Left ventricle myocardium superior (tissue), 1 donor: Measurements from ENCODE around the gene DAPK3. TPM values are rescaled to one million over a fixed set of nuclear protein-coding genes. Genes with fewer than 3 reads are reported as not detected.
"Not testable (repeated sequence)": the region's sequence is repeated elsewhere in the genome, so short reads cannot be mapped to it uniquely, and the experiment has no call there.

Experiments
- ATAC-seq: fragments of 200-7000 bp; cut with Tn5 transposase; one replicate; pipeline ENCODE4 v1.9.1; 2020; ENCODE audit warnings: mild to moderate bottlenecking, moderate library complexity
- DNase-seq: peaks from one replicate; pipeline ENCODE4 v3.0.0-alpha.2; 2020
- intact Hi-C: fragments of 100-400 bp; cut with micrococcal nuclease; formaldehyde crosslinking; loops from one replicate; pipeline ENCODE4 v1.11.0; 2022
- total RNA-seq: library from RNA; stranded (reverse); fragmentation: NEBNext Ultra II Directional; extraction: Animal tissue kit (Norgen Biotek cat#: 25700); gene quantifications from one replicate; pipeline ENCODE4 v1.2.1, GENCODE V29; 2021
- donor health status: DM: no; HTN: yes; CAD: no; lungs with severe emphysema.

Gene DAPK3
- total RNA-seq, 1 donor from 2014 or later, result 68.5 TPM

- intact Hi-C loops, result no loop called here
- no peak for ATAC-seq
- no peak for DNase-seq
These were observed 9.7 kb upstream of the DAPK3 start for GRCh38 chr19:3980353-3981251.

GRCh38 chr19:3979674-3980352 is 8.9 kb upstream of the DAPK3 start:
- no peak for DNase-seq
- ATAC-seq, result no peak
- intact Hi-C loops, result no loop called here

- intact Hi-C loops, result no loop called here
- ATAC-seq (no peak), DNase-seq (no peak)
These were observed 8.4 kb upstream of the DAPK3 start for GRCh38 chr19:3979289-3979673.

GRCh38 chr19:3978145-3978544 is 7.2 kb upstream of the DAPK3 start:
- intact Hi-C loops, result no loop called here
- DNase-seq, result no peak
- ATAC-seq, result no peak

- ATAC-seq (no peak), DNase-seq (no peak)
- intact Hi-C loops, result no loop called here
These were observed 6.6 kb upstream of the DAPK3 start for GRCh38 chr19:3977242-3978143.

- intact Hi-C loops, result no loop called here
- ATAC-seq (peak; percentile 16), DNase-seq (no peak)
These were observed 5.8 kb upstream of the DAPK3 start for GRCh38 chr19:3976495-3977241.

GRCh38 chr19:3975637-3976087 is 4.8 kb upstream of the DAPK3 start:
- intact Hi-C loops, result no loop called here
- DNase-seq (no peak), ATAC-seq (no peak)

GRCh38 chr19:3975144-3975543 is 4.2 kb upstream of the DAPK3 start:
- ATAC-seq (no peak), DNase-seq (no peak)
- intact Hi-C loops, result no loop called here

GRCh38 chr19:3970313-3970807 is 539 bp downstream of the DAPK3 start:
- no peak for ATAC-seq
- intact Hi-C loops, result no loop called here
- DNase-seq, result no peak

GRCh38 chr19:3969435-3970312 is 1.2 kb downstream of the DAPK3 start:
- intact Hi-C loops, result no loop called here
- ATAC-seq, result peak; percentile 19
- DNase-seq, result no peak

- intact Hi-C loops, result no loop called here
- ATAC-seq, result peak; percentile 81
- DNase-seq, result peak; percentile 91
These were observed 2.1 kb downstream of the DAPK3 start for GRCh38 chr19:3968556-3969434.

- intact Hi-C loops, ATAC-seq, DNase-seq: not testable (repeated sequence)
These were observed 2.9 kb downstream of the DAPK3 start for GRCh38 chr19:3967983-3968382.

- ATAC-seq, result no peak
- no peak for DNase-seq
- intact Hi-C loops, result no loop called here
These were observed 4.6 kb downstream of the DAPK3 start for GRCh38 chr19:3966051-3967017.

- ATAC-seq (no peak), DNase-seq (no peak)
- intact Hi-C loops, result no loop called here
These were observed 6.4 kb downstream of the DAPK3 start for GRCh38 chr19:3964256-3965194.
